HepG2 (cell line): ENCODE results near the gene SETD1A. TPM values are rescaled to one million over a fixed set of nuclear protein-coding genes. Genes with fewer than 3 reads are reported as not detected.
A peak's percentile ranks its signal among the peaks of the same experiment; 100 is the strongest.

Experiments
- DRAP1 ChIP-seq: IDR thresholded peaks from 2 replicates; pipeline ENCODE4 v1.6.1; 2016; ENCODE audit warnings: missing genetic modification reagents, missing compliant biosample characterization
- EED ChIP-seq: sonication (generic); formaldehyde crosslinking; IDR thresholded peaks from 2 replicates; pipeline ENCODE4 v1.5.0; 2020; ENCODE audit warnings: mild to moderate bottlenecking, missing genetic modification reagents
- ETV5 ChIP-seq: IDR thresholded peaks from 2 replicates; pipeline ENCODE4 v1.6.1; 2018; ENCODE audit warnings: missing biosample characterization, missing genetic modification reagents, inconsistent platforms, borderline replicate concordance
- HMG20A ChIP-seq: IDR thresholded peaks from 2 replicates; pipeline ENCODE4 v1.6.1; 2016; ENCODE audit warnings: borderline replicate concordance
- LBX2 ChIP-seq: sonication (generic); formaldehyde crosslinking; IDR thresholded peaks from 2 replicates; pipeline ENCODE4 v1.5.0; 2020; ENCODE audit warnings: missing genetic modification reagents, mild to moderate bottlenecking, borderline replicate concordance
- RAD21 ChIP-seq: fragments of 450-650 bp; formaldehyde crosslinking; IDR thresholded peaks from 2 replicates; pipeline ENCODE4 v1.5.0; 2020; ENCODE audit warnings: mild to moderate bottlenecking
- SOX5 ChIP-seq: IDR thresholded peaks from 2 replicates; pipeline ENCODE4 v1.6.1; 2016; ENCODE audit warnings: borderline replicate concordance
- TMF1 ChIP-seq: sonication (generic); formaldehyde crosslinking; IDR thresholded peaks from 2 replicates; pipeline ENCODE4 v1.8.1; 2022; ENCODE audit warnings: low read depth, missing genetic modification reagents
- TSC22D2 ChIP-seq: sonication (generic); formaldehyde crosslinking; IDR thresholded peaks from 2 replicates; pipeline ENCODE4 v1.5.1; 2020; ENCODE audit warnings: missing genetic modification reagents, mild to moderate bottlenecking, borderline replicate concordance
- ZNF253 ChIP-seq: sonication (generic); formaldehyde crosslinking; IDR thresholded peaks from 2 replicates; pipeline ENCODE4 v1.8.0; 2022; ENCODE audit warnings: mild to moderate bottlenecking, missing genetic modification reagents, borderline replicate concordance
- ZNF432 ChIP-seq: sonication (generic); formaldehyde crosslinking; IDR thresholded peaks from 2 replicates; pipeline ENCODE4 v1.5.0; 2020; ENCODE audit warnings: missing genetic modification reagents, mild to moderate bottlenecking, borderline replicate concordance
- ZNF660 ChIP-seq: sonication (generic); formaldehyde crosslinking; IDR thresholded peaks from 2 replicates; pipeline ENCODE4 v1.5.1; 2020; ENCODE audit warnings: mild to moderate bottlenecking, low read depth, missing genetic modification reagents, borderline replicate concordance
- ZNF709 ChIP-seq: sonication (generic); formaldehyde crosslinking; IDR thresholded peaks from 2 replicates; pipeline ENCODE4 v1.5.0; 2020; ENCODE audit warnings: mild to moderate bottlenecking, missing genetic modification reagents
- ZUFSP ChIP-seq: sonication (generic); formaldehyde crosslinking; IDR thresholded peaks from 2 replicates; pipeline ENCODE4 v1.9.0; 2021; ENCODE audit warnings: missing genetic modification reagents, mild to moderate bottlenecking, borderline replicate concordance
- polyA plus RNA-seq, 8 experiments: library from polyadenylated mRNA; depleted of rRNA in 3 of 8; stranded (reverse) in 7 of 8; unstranded in 1 of 8; fragments of >200 nt; fragmentation: Illumina TruSeq in 4 of 8; extraction: Trizol in 4 of 8; gene quantifications; 2 replicates each; pipeline versions ENCODE4 v1.2.1 to v1.2.3, GENCODE V29; 2011 to 2016; ENCODE audit warnings: low read depth in 4 of 8, missing spikeins in 1 of 8, mixed read lengths in 1 of 8; ENCODE audit not compliant: insufficient read depth in 1 of 8
- total RNA-seq, 5 experiments: library from RNA; depleted of rRNA; stranded (reverse); fragments of >200 nt; fragmentation: Illumina TruSeq; extraction: Trizol; gene quantifications; 2 replicates each; pipeline ENCODE4 v1.2.3, GENCODE V29; 2016; ENCODE audit warnings: low read depth in 1 of 5
- TF ChIP-seq, protein P1 (sequence below): sonication (generic); formaldehyde crosslinking; IDR thresholded peaks from 2 replicates; pipeline ENCODE4 v1.5.1; 2020; ENCODE audit warnings: mild to moderate bottlenecking, missing genetic modification reagents, moderate library complexity
- TF ChIP-seq, protein P2 (sequence below), 2 experiments: fragments of 450-650 bp in 1 of 2; sonication (generic) in 1 of 2; formaldehyde crosslinking; IDR thresholded peaks; 2 replicates each; pipeline versions ENCODE4 v1.5.0 to v1.8.0; 2020 to 2022; ENCODE audit warnings: mild to moderate bottlenecking in 1 of 2, missing genetic modification reagents in 1 of 2
- TF ChIP-seq, protein P3 (sequence below): IDR thresholded peaks from 2 replicates; pipeline ENCODE4 v1.6.1; 2018; ENCODE audit warnings: missing genetic modification reagents

SETD1A gene
- total and polyA plus RNA-seq, 2 of the 13 experiments (the other 11 are each of a cell fraction or from before 2014, with no cell fraction given), result 3.8 to 5.6 TPM

DNA sequence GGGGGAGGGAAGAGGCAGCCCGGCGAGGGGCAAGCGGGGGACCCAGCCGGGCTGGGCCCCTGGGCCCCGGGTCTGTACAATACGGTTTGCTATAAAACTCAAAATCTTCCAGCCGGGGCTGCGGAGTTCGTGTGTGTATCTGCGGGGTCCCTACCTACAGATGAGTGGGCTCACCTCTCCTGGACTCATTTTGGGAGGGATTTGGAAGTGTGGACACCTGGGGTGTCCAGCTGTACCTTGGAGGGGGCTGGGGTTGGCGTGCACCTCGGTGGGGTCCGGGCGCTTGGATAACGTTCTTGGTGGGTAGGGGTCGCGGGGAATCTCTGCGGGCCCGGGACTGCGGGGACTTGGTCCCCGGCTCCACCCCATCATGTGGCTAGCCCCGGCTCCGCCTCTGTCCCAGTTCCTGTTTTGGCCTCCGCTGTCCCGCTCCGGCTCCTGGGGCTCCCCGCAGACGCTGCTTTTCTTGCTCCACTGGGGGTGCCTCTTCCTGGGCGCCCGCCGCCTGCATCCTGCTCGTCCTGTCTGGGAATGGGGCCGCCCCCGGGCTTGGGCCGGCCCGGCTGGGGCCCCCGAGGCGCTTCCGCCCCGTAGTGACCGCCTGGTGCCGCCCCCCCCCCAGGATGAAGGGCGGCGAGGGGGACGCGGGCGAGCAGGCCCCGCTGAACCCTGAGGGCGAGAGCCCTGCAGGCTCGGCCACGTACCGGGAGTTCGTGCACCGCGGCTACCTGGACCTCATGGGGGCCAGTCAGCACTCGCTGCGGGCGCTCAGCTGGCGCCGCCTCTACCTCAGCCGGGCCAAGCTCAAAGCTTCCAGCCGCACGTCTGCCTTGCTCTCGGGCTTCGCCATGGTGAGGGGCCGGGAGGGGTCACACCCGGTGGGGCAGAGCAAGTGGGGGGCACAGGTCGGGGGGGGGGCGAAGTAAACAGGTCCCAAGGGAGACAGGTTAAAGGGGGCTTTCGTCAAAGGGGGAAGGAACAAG is 8.6 kb upstream of the SETD1A start, which contains the start of gene ORAI3 (continued):
- TF ChIP-seq, protein P1, sequence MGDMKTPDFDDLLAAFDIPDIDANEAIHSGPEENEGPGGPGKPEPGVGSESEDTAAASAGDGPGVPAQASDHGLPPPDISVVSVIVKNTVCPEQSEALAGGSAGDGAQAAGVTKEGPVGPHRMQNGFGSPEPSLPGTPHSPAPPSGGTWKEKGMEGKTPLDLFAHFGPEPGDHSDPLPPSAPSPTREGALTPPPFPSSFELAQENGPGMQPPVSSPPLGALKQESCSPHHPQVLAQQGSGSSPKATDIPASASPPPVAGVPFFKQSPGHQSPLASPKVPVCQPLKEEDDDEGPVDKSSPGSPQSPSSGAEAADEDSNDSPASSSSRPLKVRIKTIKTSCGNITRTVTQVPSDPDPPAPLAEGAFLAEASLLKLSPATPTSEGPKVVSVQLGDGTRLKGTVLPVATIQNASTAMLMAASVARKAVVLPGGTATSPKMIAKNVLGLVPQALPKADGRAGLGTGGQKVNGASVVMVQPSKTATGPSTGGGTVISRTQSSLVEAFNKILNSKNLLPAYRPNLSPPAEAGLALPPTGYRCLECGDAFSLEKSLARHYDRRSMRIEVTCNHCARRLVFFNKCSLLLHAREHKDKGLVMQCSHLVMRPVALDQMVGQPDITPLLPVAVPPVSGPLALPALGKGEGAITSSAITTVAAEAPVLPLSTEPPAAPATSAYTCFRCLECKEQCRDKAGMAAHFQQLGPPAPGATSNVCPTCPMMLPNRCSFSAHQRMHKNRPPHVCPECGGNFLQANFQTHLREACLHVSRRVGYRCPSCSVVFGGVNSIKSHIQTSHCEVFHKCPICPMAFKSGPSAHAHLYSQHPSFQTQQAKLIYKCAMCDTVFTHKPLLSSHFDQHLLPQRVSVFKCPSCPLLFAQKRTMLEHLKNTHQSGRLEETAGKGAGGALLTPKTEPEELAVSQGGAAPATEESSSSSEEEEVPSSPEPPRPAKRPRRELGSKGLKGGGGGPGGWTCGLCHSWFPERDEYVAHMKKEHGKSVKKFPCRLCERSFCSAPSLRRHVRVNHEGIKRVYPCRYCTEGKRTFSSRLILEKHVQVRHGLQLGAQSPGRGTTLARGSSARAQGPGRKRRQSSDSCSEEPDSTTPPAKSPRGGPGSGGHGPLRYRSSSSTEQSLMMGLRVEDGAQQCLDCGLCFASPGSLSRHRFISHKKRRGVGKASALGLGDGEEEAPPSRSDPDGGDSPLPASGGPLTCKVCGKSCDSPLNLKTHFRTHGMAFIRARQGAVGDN (CRISPR knock-in tag), result peak; percentile 52
- TF ChIP-seq TSC22D2 (no peak), EED (CRISPR knock-in tag) (no peak), ZNF432 (0 out of 2 replicates have a peak, but pooled peaks have one; percentile 14), ZNF709 (peak; percentile 70; the same call in 1 of the 2 replicates), HMG20A (no peak), LBX2 (CRISPR knock-in tag) (no peak), RAD21 (CRISPR knock-in tag) (peak; percentile 24; the same call in 1 of the 2 replicates), DRAP1 (peak; percentile 44; the same call in 1 of the 2 replicates), SOX5 (CRISPR knock-in tag) (no peak), ZNF660 (0 out of 2 replicates have a peak, but pooled peaks have one; percentile 14), ZUFSP (CRISPR knock-in tag) (no peak), ETV5 (CRISPR knock-in tag) (peak; percentile 56; the same call in 1 of the 2 replicates), TMF1 (CRISPR knock-in tag) (no peak; the same call in 1 of the 2 replicates), ZNF253 (CRISPR knock-in tag) (no peak)
- TF ChIP-seq, protein P2, sequence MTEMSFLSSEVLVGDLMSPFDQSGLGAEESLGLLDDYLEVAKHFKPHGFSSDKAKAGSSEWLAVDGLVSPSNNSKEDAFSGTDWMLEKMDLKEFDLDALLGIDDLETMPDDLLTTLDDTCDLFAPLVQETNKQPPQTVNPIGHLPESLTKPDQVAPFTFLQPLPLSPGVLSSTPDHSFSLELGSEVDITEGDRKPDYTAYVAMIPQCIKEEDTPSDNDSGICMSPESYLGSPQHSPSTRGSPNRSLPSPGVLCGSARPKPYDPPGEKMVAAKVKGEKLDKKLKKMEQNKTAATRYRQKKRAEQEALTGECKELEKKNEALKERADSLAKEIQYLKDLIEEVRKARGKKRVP (CRISPR knock-in tag; IDR thresholded peaks at IDR 0.05), result no peak; a peak in 1 of 4 replicates
- TF ChIP-seq, protein P3, sequence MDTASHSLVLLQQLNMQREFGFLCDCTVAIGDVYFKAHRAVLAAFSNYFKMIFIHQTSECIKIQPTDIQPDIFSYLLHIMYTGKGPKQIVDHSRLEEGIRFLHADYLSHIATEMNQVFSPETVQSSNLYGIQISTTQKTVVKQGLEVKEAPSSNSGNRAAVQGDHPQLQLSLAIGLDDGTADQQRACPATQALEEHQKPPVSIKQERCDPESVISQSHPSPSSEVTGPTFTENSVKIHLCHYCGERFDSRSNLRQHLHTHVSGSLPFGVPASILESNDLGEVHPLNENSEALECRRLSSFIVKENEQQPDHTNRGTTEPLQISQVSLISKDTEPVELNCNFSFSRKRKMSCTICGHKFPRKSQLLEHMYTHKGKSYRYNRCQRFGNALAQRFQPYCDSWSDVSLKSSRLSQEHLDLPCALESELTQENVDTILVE (CRISPR knock-in tag), result no peak
